HepG2 (cell line): ENCODE data around the gene UBE3A. TPM values are rescaled to one million over a fixed set of nuclear protein-coding genes. Genes with fewer than 3 reads are reported as not detected.

Source experiments
- ATAC-seq: fragments of 200-7000 bp; cut with Tn5 transposase; 3 replicates; pipeline ENCODE4 v1.9.1; 2020; ENCODE audit warnings: mild to moderate bottlenecking, moderate library complexity
- BruUV-seq: library from RNA; stranded (reverse); fragments of 400-500 nt; replicated peaks from 2 replicates; lab custom pipeline; 2021; lab: Mats Ljungman, UMichigan
- CTCF ChIA-PET: fragments of 300-600 bp; formaldehyde crosslinking; extraction: SDS; loops from one replicate; lab custom pipeline; 2021; ENCODE audit warnings: low total read pairs, inconsistent platforms, low intra/inter-chr PET ratio; lab: Yijun Ruan, JAX
- POLR2A ChIA-PET: fragments of 350-600 bp; sonication (Branson Sonifier 250); formaldehyde crosslinking; loops from one replicate; lab custom pipeline; 2020; ENCODE audit warnings: antibody characterized with exemption, inconsistent platforms; lab: Yijun Ruan, JAX
- DNase-seq: peaks from one replicate; pipeline ENCODE4 v3.0.0-alpha.2; 2015; ENCODE audit warnings: low spot score
- FAIRE-seq: peaks from 3 replicates; lab custom pipeline; 2011; peaks lifted over from hg19 to GRCh38; lab: Jason Lieb, UNC
- H2AFZ ChIP-seq: one replicate; pipeline ENCODE4 v1.6.1; 2011; ENCODE audit warnings: low read length, inconsistent platforms
- H3K27ac ChIP-seq: fragments of 300-600 bp; 3 replicates; pipeline ENCODE4 v1.8.0; 2011; ENCODE audit warnings: mixed run types, mild to moderate bottlenecking, mixed read lengths, low read length, inconsistent platforms; ENCODE audit not compliant: insufficient read depth; ENCODE audit errors: extremely low read length
- H3K27me3 ChIP-seq, 2 experiments: fragments of 200-600 bp in 1 of 2; 2 replicates in 1 of 2; 3 replicates in 1 of 2; pipeline versions ENCODE4 v1.6.0 to v1.8.0; 2011; ENCODE audit warnings: low read length in 2 of 2, mild to moderate bottlenecking in 2 of 2, moderate library complexity in 2 of 2, inconsistent platforms in 1 of 2; ENCODE audit not compliant: insufficient read depth in 2 of 2, control insufficient read depth in 1 of 2
- H3K36me3 ChIP-seq, 2 experiments: fragments of 200-600 bp in 1 of 2; replicated peaks in 1 of 2; 2 replicates in 1 of 2; 3 replicates in 1 of 2; pipeline versions ENCODE4 v1.5.1 to v1.8.0; 2011; ENCODE audit warnings: low read length in 2 of 2, inconsistent platforms in 1 of 2; ENCODE audit not compliant: insufficient read depth in 2 of 2, control insufficient read depth in 1 of 2
- H3K4me1 ChIP-seq: 2 replicates; pipeline ENCODE4 v1.5.1; 2012; ENCODE audit warnings: low read length, inconsistent platforms; ENCODE audit not compliant: insufficient read depth
- H3K4me2 ChIP-seq: 2 replicates; pipeline ENCODE4 v1.6.0; 2011; ENCODE audit warnings: low read depth, low read length, inconsistent platforms
- H3K4me3 ChIP-seq, 3 experiments: fragments of 200-600 bp in 1 of 3; sonication (generic), shearing (Covaris generic) in 1 of 3; replicated peaks in 1 of 3; 2 replicates each; pipeline ENCODE4 v1.5.1; 2011 to 2016; ENCODE audit warnings: low read length in 3 of 3, inconsistent platforms in 2 of 3, low read depth in 2 of 3, mild to moderate bottlenecking in 2 of 3, control low read depth in 1 of 3, mixed read lengths in 1 of 3; ENCODE audit not compliant: insufficient read depth in 1 of 3
- H3K79me2 ChIP-seq: one replicate; pipeline ENCODE4 v1.6.1; 2011; ENCODE audit warnings: low read length, inconsistent platforms; ENCODE audit not compliant: insufficient read depth
- H3K9ac ChIP-seq: 2 replicates; pipeline ENCODE4 v1.6.0; 2011; ENCODE audit warnings: mild to moderate bottlenecking, low read depth, low read length, inconsistent platforms; ENCODE audit not compliant: insufficient read depth
- H3K9me3 ChIP-seq: 2 replicates; pipeline ENCODE4 v1.5.1; 2012; ENCODE audit warnings: mild to moderate bottlenecking, low read length
- H4K20me1 ChIP-seq: 2 replicates; pipeline ENCODE4 v1.6.0; 2011; ENCODE audit warnings: inconsistent platforms, mild to moderate bottlenecking, low read length, moderate library complexity; ENCODE audit not compliant: insufficient read depth
- CHCHD3 ChIP-seq: sonication (generic); formaldehyde crosslinking; IDR thresholded peaks from 2 replicates; pipeline ENCODE4 v1.8.0; 2022; ENCODE audit warnings: mild to moderate bottlenecking, missing genetic modification reagents, moderate library complexity
- FOSL2 ChIP-seq: sonication (generic); formaldehyde crosslinking; IDR thresholded peaks from 2 replicates; pipeline ENCODE4 v1.4.0; 2020; ENCODE audit warnings: missing genetic modification reagents
- JARID2 ChIP-seq: sonication (generic); formaldehyde crosslinking; IDR thresholded peaks from 2 replicates; pipeline ENCODE4 v1.8.1; 2023; ENCODE audit warnings: missing genetic modification reagents, inconsistent platforms; ENCODE audit not compliant: insufficient replicate concordance
- MZF1 ChIP-seq: sonication (generic); formaldehyde crosslinking; IDR thresholded peaks from 2 replicates; pipeline ENCODE4 v1.8.1; 2023; ENCODE audit warnings: mild to moderate bottlenecking, missing genetic modification reagents, borderline replicate concordance
- NCOR1 ChIP-seq: fragments of 200-600 bp; sonication (generic); IDR thresholded peaks from 2 replicates; pipeline ENCODE4 v1.7.0; 2017; ENCODE audit warnings: antibody characterized with exemption, low read length, borderline replicate concordance
- PITX1 ChIP-seq: sonication (generic); formaldehyde crosslinking; IDR thresholded peaks from 2 replicates; pipeline ENCODE4 v1.5.1; 2020; ENCODE audit warnings: mild to moderate bottlenecking, missing genetic modification reagents
- RELA ChIP-seq: sonication (generic); formaldehyde crosslinking; IDR thresholded peaks from 2 replicates; pipeline ENCODE4 v1.4.0; 2020; ENCODE audit warnings: missing genetic modification reagents
- REXO4 ChIP-seq: sonication (generic); formaldehyde crosslinking; IDR thresholded peaks from 2 replicates; pipeline ENCODE4 v1.8.0; 2022; ENCODE audit warnings: missing genetic modification reagents, mild to moderate bottlenecking, borderline replicate concordance
- SALL1 ChIP-seq: sonication (generic); formaldehyde crosslinking; IDR thresholded peaks from 2 replicates; pipeline ENCODE4 v1.8.0; 2022; ENCODE audit warnings: mild to moderate bottlenecking, missing genetic modification reagents
- SCMH1 ChIP-seq: sonication (generic); formaldehyde crosslinking; IDR thresholded peaks from 2 replicates; pipeline ENCODE4 v1.9.0; 2021; ENCODE audit warnings: missing genetic modification reagents, mild to moderate bottlenecking, borderline replicate concordance
- TBP ChIP-seq: sonication (generic); formaldehyde crosslinking; IDR thresholded peaks from 2 replicates; pipeline ENCODE4 v1.5.0; 2020; ENCODE audit warnings: missing genetic modification reagents
- TEF ChIP-seq: sonication (generic); formaldehyde crosslinking; IDR thresholded peaks from 2 replicates; pipeline ENCODE4 v1.5.0; 2020; ENCODE audit warnings: missing genetic modification reagents
- THAP8 ChIP-seq: sonication (generic); formaldehyde crosslinking; IDR thresholded peaks from 2 replicates; pipeline ENCODE4 v1.5.1; 2020; ENCODE audit warnings: missing genetic modification reagents, mild to moderate bottlenecking, borderline replicate concordance
- TIGD3 ChIP-seq: sonication (generic); formaldehyde crosslinking; IDR thresholded peaks from 2 replicates; pipeline ENCODE4 v1.5.1; 2020; ENCODE audit warnings: mild to moderate bottlenecking, missing genetic modification reagents, borderline replicate concordance
- ZNF232 ChIP-seq: sonication (generic); formaldehyde crosslinking; IDR thresholded peaks from 2 replicates; pipeline ENCODE4 v1.4.0; 2020; ENCODE audit warnings: missing genetic modification reagents, borderline replicate concordance
- ZNF281 ChIP-seq: sonication (generic); formaldehyde crosslinking; IDR thresholded peaks from 2 replicates; pipeline ENCODE4 v1.4.0; 2020; ENCODE audit warnings: missing genetic modification reagents, borderline replicate concordance
- ZNF619 ChIP-seq: sonication (generic); formaldehyde crosslinking; IDR thresholded peaks from 2 replicates; pipeline ENCODE4 v1.4.0; 2020; ENCODE audit warnings: mild to moderate bottlenecking, missing genetic modification reagents
- ZNF788 ChIP-seq: sonication (generic); formaldehyde crosslinking; IDR thresholded peaks from 2 replicates; pipeline ENCODE4 v1.5.0; 2020; ENCODE audit warnings: mild to moderate bottlenecking, missing genetic modification reagents, borderline replicate concordance
- ZSCAN12 ChIP-seq: sonication (generic); formaldehyde crosslinking; IDR thresholded peaks from 2 replicates; pipeline ENCODE4 v1.9.0; 2021; ENCODE audit warnings: mild to moderate bottlenecking, missing genetic modification reagents
- WGBS: methylation state at CpG from one replicate; pipeline ENCODE4 v1.1.6; 2017; ENCODE audit warnings: low lambda C conversion rate; 5-methylcytosine and 5-hydroxymethylcytosine counted together
- in situ Hi-C: cut with HindIII; loops from 2 replicates; pipeline ENCODE4 v1.10.0; 2017; ENCODE audit warnings: low pct_unique_long_range_greater_than_20kb; ENCODE audit not compliant: extremely low pct_ligation_motif_present
- intact Hi-C: fragments of 100-400 bp; cut with micrococcal nuclease; formaldehyde crosslinking; loops from one replicate; pipeline ENCODE4 v1.10.0; 2022; ENCODE audit not compliant: unreplicated experiment
- polyA plus RNA-seq, 8 experiments: library from polyadenylated mRNA; depleted of rRNA in 3 of 8; stranded (reverse) in 7 of 8; unstranded in 1 of 8; fragments of >200 nt; fragmentation: Illumina TruSeq in 4 of 8; extraction: Trizol in 4 of 8; gene quantifications; 2 replicates each; pipeline versions ENCODE4 v1.2.1 to v1.2.3, GENCODE V29; 2011 to 2016; ENCODE audit warnings: low read depth in 4 of 8, missing spikeins in 1 of 8, mixed read lengths in 1 of 8; ENCODE audit not compliant: insufficient read depth in 1 of 8
- total RNA-seq, 5 experiments: library from RNA; depleted of rRNA; stranded (reverse); fragments of >200 nt; fragmentation: Illumina TruSeq; extraction: Trizol; gene quantifications; 2 replicates each; pipeline ENCODE4 v1.2.3, GENCODE V29; 2016; ENCODE audit warnings: low read depth in 1 of 5

UBE3A gene
- total and polyA plus RNA-seq, 2 of the 13 experiments (the other 11 are each of a cell fraction or from before 2014, with no cell fraction given) = 17.3 to 80.5 TPM

- no TSS peak for BruUV-seq
- intact Hi-C loops = no loop called here
- H3K4me2 ChIP-seq = no peak overlapping the region
- H3K4me3 ChIP-seq = no peak overlapping the region
- ChIA-PET POLR2A (no interaction called here), CTCF (no interaction called here)
- H4K20me1 ChIP-seq = peaks cover 15% of the 10 kb centered on the region
- H3K4me1 ChIP-seq = peaks cover 4% of the 10 kb centered on the region; the same call in 1 of the 2 replicates
- DNase-seq = no peak
- H3K9ac ChIP-seq = no peak overlapping the region
- no peak for FAIRE-seq
- no peak for TF ChIP-seq ZNF619 (CRISPR knock-in tag)
- TF ChIP-seq TIGD3 (CRISPR knock-in tag) = no peak
- no peak for TF ChIP-seq PITX1 (CRISPR knock-in tag)
- no peak for TF ChIP-seq TBP (CRISPR knock-in tag)
- no peak for TF ChIP-seq SCMH1 (CRISPR knock-in tag)
- TF ChIP-seq TEF = no peak
- TF ChIP-seq THAP8 (CRISPR knock-in tag) = no peak
- TF ChIP-seq CHCHD3 (CRISPR knock-in tag) = no peak
- no peak for TF ChIP-seq ZNF788 (CRISPR knock-in tag)
- no peak for TF ChIP-seq ZSCAN12 (CRISPR knock-in tag)
- TF ChIP-seq RELA (CRISPR knock-in tag) = no peak
- no peak for TF ChIP-seq FOSL2 (CRISPR knock-in tag)
- TF ChIP-seq JARID2 (CRISPR knock-in tag) = no peak
- TF ChIP-seq MZF1 (CRISPR knock-in tag) = no peak
- no peak for TF ChIP-seq NCOR1
- no peak for TF ChIP-seq ZNF232 (CRISPR knock-in tag)
- TF ChIP-seq SALL1 (CRISPR knock-in tag) = no peak
- no peak for TF ChIP-seq ZNF281 (CRISPR knock-in tag)
- no peak for TF ChIP-seq REXO4
- peaks cover 3 to 37% of the 10 kb centered on the region in 2 experiments; a peak in 4 of 5 replicates for H3K36me3 ChIP-seq
- 100% methylated on average over 1 of the region's 1 CpG for WGBS
- no peaks in the 10 kb centered on the region for H3K9me3 ChIP-seq
- no peak overlapping the region for H3K27ac ChIP-seq
- in situ Hi-C loops = no loop called here
- no peak overlapping the region for H2AFZ ChIP-seq
- no peak for ATAC-seq
- no peaks in the 10 kb centered on the region for H3K27me3 ChIP-seq
- peaks cover 48% of the 10 kb centered on the region for H3K79me2 ChIP-seq
Observed at GRCh38 chr15:25406261-25406660, 32.6 kb downstream of the UBE3A start.
